GM21515 (cell line): ENCODE data around the gene NR1H4.
"Not testable (repeated sequence)": the region's sequence is repeated elsewhere in the genome, so short reads cannot be mapped to it uniquely, and the experiment has no call there.

ENCODE experiments used
- ATAC-seq: cut with Tn5 transposase; IDR thresholded peaks from one replicate; pipeline ENCODE4 v1.9.1; 2021; ENCODE audit not compliant: unreplicated experiment

The NR1H4 gene

GRCh38 chr12:100468126-100468525, 5.5 kb upstream of the NR1H4 start:
- no peak for ATAC-seq

GRCh38 chr12:100472325-100472724, 1.3 kb upstream of the NR1H4 start:
- no peak for ATAC-seq

- no peak for ATAC-seq
Observed at GRCh38 chr12:100473050-100473715, 483 bp upstream of the NR1H4 start.

- ATAC-seq, result no peak
Observed at GRCh38 chr12:100474617-100475016, 951 bp downstream of the NR1H4 start.

- no peak for ATAC-seq
Observed at GRCh38 chr12:100476013-100476751, 2.5 kb downstream of the NR1H4 start.

GRCh38 chr12:100481021-100481420, 7.4 kb downstream of the NR1H4 start:
- no peak for ATAC-seq

- no peak for ATAC-seq
Observed at GRCh38 chr12:100484183-100484886, 10.7 kb downstream of the NR1H4 start.

- no peak for ATAC-seq
Observed at GRCh38 chr12:100484891-100485471, 11.3 kb downstream of the NR1H4 start.

GRCh38 chr12:100485983-100486382, 12.3 kb downstream of the NR1H4 start:
- no peak for ATAC-seq

- no peak for ATAC-seq
Observed at GRCh38 chr12:100489251-100489820, 15.7 kb downstream of the NR1H4 start.

GRCh38 chr12:100490056-100490455, 16.4 kb downstream of the NR1H4 start:
- ATAC-seq, result no peak

GRCh38 chr12:100491104-100491503, 17.4 kb downstream of the NR1H4 start:
- no peak for ATAC-seq

GRCh38 chr12:100493396-100494012, 19.8 kb downstream of the NR1H4 start:
- ATAC-seq, result no peak

- ATAC-seq, result no peak
Observed at GRCh38 chr12:100494026-100494425, 20.4 kb downstream of the NR1H4 start.

GRCh38 chr12:100494538-100494937, 20.9 kb downstream of the NR1H4 start:
- ATAC-seq, result no peak

- no peak for ATAC-seq
Observed at GRCh38 chr12:100497105-100497795, 23.6 kb downstream of the NR1H4 start.

GRCh38 chr12:100498141-100498540, 24.5 kb downstream of the NR1H4 start:
- ATAC-seq, result no peak

- ATAC-seq, result no peak
Observed at GRCh38 chr12:100499416-100499815, 25.8 kb downstream of the NR1H4 start.

- not testable (repeated sequence) for ATAC-seq
Observed at GRCh38 chr12:100502718-100503117, 29.1 kb downstream of the NR1H4 start.

GRCh38 chr12:100503228-100503628, 29.6 kb downstream of the NR1H4 start:
- no peak for ATAC-seq
